GM23248 (cell line): Measurements from ENCODE around the gene PWWP2A. TPM values are rescaled to one million over a fixed set of nuclear protein-coding genes. Genes with fewer than 3 reads are reported as not detected.

Experiments used
- DNase-seq: peaks from one replicate; pipeline ENCODE4 v3.0.0-alpha.2; 2015
- H2AFZ ChIP-seq: fragments of 200-600 bp; sonication (generic); 2 replicates; pipeline ENCODE4 v1.6.1; 2016; ENCODE audit warnings: antibody characterized with exemption
- H3F3A ChIP-seq: fragments of 200-600 bp; sonication (generic); 2 replicates; pipeline ENCODE4 v1.6.1; 2016; ENCODE audit warnings: mild to moderate bottlenecking, antibody characterized with exemption, mixed run types; ENCODE audit not compliant: insufficient read depth
- H3K27ac ChIP-seq: fragments of 200-600 bp; sonication (generic); 2 replicates; pipeline ENCODE4 v1.5.1; 2016; ENCODE audit warnings: mild to moderate bottlenecking
- H3K27me3 ChIP-seq: fragments of 200-600 bp; sonication (generic); replicated peaks from 2 replicates; pipeline ENCODE4 v1.6.1; 2016; ENCODE audit warnings: mild to moderate bottlenecking; ENCODE audit not compliant: insufficient read depth
- H3K36me3 ChIP-seq: fragments of 200-600 bp; sonication (generic); 2 replicates; pipeline ENCODE4 v1.6.1; 2016; ENCODE audit warnings: low read depth, mild to moderate bottlenecking
- H3K4me1 ChIP-seq: fragments of 200-600 bp; sonication (generic); 2 replicates; pipeline ENCODE4 v1.6.1; 2016; ENCODE audit warnings: mild to moderate bottlenecking; ENCODE audit not compliant: insufficient read depth
- H3K4me2 ChIP-seq: fragments of 200-600 bp; sonication (generic); one replicate; pipeline ENCODE4 v1.6.1; 2016; ENCODE audit warnings: mild to moderate bottlenecking; ENCODE audit not compliant: unreplicated experiment
- H3K4me3 ChIP-seq: fragments of 200-600 bp; sonication (generic); 2 replicates; pipeline ENCODE4 v1.5.1; 2016; ENCODE audit warnings: mild to moderate bottlenecking
- H3K79me2 ChIP-seq: fragments of 200-600 bp; sonication (generic); 2 replicates; pipeline ENCODE4 v1.6.1; 2016; ENCODE audit warnings: mild to moderate bottlenecking; ENCODE audit not compliant: insufficient read depth
- H3K9ac ChIP-seq: fragments of 200-600 bp; sonication (generic); 2 replicates; pipeline ENCODE4 v1.6.1; 2016; ENCODE audit warnings: mild to moderate bottlenecking
- H3K9me2 ChIP-seq: fragments of 200-600 bp; sonication (generic); 2 replicates; pipeline ENCODE4 v1.6.1; 2016; ENCODE audit warnings: mixed run types, mild to moderate bottlenecking, moderate library complexity; ENCODE audit not compliant: insufficient read depth
- H3K9me3 ChIP-seq: fragments of 200-600 bp; sonication (generic); one replicate; pipeline ENCODE4 v1.6.1; 2017; ENCODE audit warnings: low read depth
- H4K20me1 ChIP-seq: fragments of 200-600 bp; sonication (generic); 2 replicates; pipeline ENCODE4 v1.6.0; 2016; ENCODE audit not compliant: insufficient read depth
- EZH2 ChIP-seq: fragments of 200-600 bp; sonication (generic); IDR thresholded peaks from 2 replicates; pipeline ENCODE4 v1.6.1; 2018; ENCODE audit warnings: antibody characterized with exemption, mild to moderate bottlenecking; ENCODE audit not compliant: insufficient read depth, poor library complexity, severe bottlenecking
- EZH2phosphoT487 ChIP-seq: fragments of 200-600 bp; sonication (generic); IDR thresholded peaks from 2 replicates; pipeline ENCODE4 v1.6.1; 2018; ENCODE audit warnings: antibody characterized with exemption, moderate library complexity, mild to moderate bottlenecking, low read depth; ENCODE audit not compliant: insufficient read depth
- WGBS, 2 experiments: methylation state at CpG; one replicate each; pipeline ENCODE4 v1.1.6; 2015 to 2017; ENCODE audit warnings: low lambda C conversion rate in 2 of 2, low coverage in 1 of 2; ENCODE audit errors: missing lambda C conversion rate in 2 of 2; 5-methylcytosine and 5-hydroxymethylcytosine counted together
- in situ Hi-C: fragments of 300-500 bp; cut with MboI; formaldehyde crosslinking; loops from 2 replicates; pipeline ENCODE4 v1.15.0; 2020
- polyA plus RNA-seq: library from polyadenylated mRNA; unstranded; fragments of >200 nt; fragmentation: Nextera tagmentation; extraction: Ambion mirVana; gene quantifications from 2 replicates; pipeline ENCODE4 v1.2.1, GENCODE V29; 2016
- total RNA-seq: library from RNA; depleted of rRNA; stranded (reverse); fragments of >200 nt; shearing (Covaris generic); gene quantifications from 2 replicates; pipeline ENCODE4 v1.2.3, GENCODE V29; 2014; rRNA removed

The PWWP2A gene
- total and polyA plus RNA-seq, 2 experiments from 2014 or later: 7.8 to 13.2 TPM

DNA sequence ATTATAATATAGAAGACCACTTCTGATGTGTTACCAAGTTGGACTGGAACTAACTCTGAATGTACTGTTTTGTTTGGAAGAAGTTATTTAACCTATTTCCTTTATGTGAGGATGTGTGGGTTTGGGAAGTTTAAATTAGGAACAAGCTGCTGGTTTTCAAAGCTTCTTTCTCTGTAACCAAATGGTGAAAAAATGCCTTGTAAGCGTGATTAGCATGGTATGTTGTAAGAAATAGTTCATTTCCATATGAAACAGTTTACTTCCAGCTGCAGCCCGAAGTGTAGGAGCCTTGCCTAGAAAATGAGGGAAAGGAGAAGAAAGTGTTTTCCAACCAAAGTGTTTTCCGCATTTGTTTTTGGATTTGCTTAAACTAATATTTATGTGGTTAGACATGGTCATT, 74.3 kb downstream of the PWWP2A start:
- Histone ChIP-seq H3K4me3 (no peak overlapping the region), H3K9me3 (no peaks in the 10 kb centered on the region), H3F3A (no peaks in the 10 kb centered on the region), H3K4me1 (peaks cover 15% of the 10 kb centered on the region), H3K27ac (no peak overlapping the region), H3K9me2 (no peaks in the 10 kb centered on the region), H2AFZ (no peak overlapping the region), H3K36me3 (peaks cover 10% of the 10 kb centered on the region; the same call in 1 of the 2 replicates), H4K20me1 (no peaks in the 10 kb centered on the region), H3K79me2 (no peaks in the 10 kb centered on the region), H3K4me2 (no peak overlapping the region), H3K27me3 (no peaks in the 10 kb centered on the region), H3K9ac (no peak overlapping the region)
- TF ChIP-seq EZH2phosphoT487: no peak
- no peak for TF ChIP-seq EZH2
- DNase-seq: no peak
- in situ Hi-C loops: no loop called here
- WGBS, 2 experiments: 67 to 70% methylated on average over 3 of the region's 3 CpGs

DNA sequence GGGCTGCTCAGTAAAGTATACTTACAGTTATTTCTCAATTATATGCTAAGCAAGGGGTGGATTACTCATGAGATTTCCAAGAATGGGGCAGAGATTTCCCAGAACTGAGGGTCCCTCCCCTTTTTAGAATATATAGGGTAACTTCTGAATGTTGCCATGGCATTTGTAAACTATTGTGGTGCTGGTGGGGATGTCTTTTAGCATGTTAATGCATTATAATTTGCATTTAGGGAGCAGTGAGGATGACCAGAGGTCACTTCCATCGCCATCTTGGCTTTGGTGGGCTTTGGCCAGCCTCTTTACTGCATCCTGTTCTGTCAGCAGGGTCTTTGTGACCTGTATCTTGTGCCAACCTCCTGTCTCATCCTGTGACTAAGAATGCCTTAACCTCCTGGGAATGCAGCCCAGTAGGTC, 74.9 kb downstream of the PWWP2A start:
- in situ Hi-C loops: no loop called here
- peaks cover 15% of the 10 kb centered on the region for H3K4me1 ChIP-seq
- H3F3A ChIP-seq: no peaks in the 10 kb centered on the region
- no peaks in the 10 kb centered on the region for H3K9me3 ChIP-seq
- no peak overlapping the region for H3K9ac ChIP-seq
- 100% methylated on average over 1 of the region's 1 CpG for WGBS, 2 experiments
- DNase-seq: no peak
- no peak overlapping the region for H3K4me2 ChIP-seq
- no peaks in the 10 kb centered on the region for H3K27me3 ChIP-seq
- no peaks in the 10 kb centered on the region for H4K20me1 ChIP-seq
- H3K27ac ChIP-seq: no peak overlapping the region
- H2AFZ ChIP-seq: no peak overlapping the region
- no peaks in the 10 kb centered on the region for H3K79me2 ChIP-seq
- no peak for TF ChIP-seq EZH2
- TF ChIP-seq EZH2phosphoT487: no peak
- H3K4me3 ChIP-seq: no peak overlapping the region
- H3K9me2 ChIP-seq: no peaks in the 10 kb centered on the region
- H3K36me3 ChIP-seq: peaks cover 10% of the 10 kb centered on the region

DNA sequence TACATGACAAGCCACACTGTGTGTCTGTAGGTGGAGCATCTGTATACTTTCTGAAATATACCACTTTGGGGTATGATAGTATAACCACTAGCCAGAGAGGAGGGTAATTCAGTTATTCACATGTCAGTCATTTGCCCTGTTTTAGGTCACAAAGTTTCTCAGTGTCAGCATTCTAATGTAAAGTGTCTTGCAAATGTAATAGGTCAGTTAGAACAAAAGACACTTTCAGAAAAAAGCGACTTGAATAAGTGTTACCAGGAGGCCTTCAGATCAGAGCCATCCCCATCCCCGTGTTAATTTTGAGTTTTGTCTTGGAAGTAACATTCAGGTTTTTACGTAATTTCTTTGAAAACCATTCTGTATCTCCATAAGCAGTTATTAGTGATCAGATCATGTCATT, 76.6 kb downstream of the PWWP2A start:
- Histone ChIP-seq H3K27ac (no peak overlapping the region), H3K9me2 (no peaks in the 10 kb centered on the region), H3K79me2 (no peaks in the 10 kb centered on the region), H3F3A (no peaks in the 10 kb centered on the region), H2AFZ (no peak overlapping the region), H3K36me3 (peaks cover 7% of the 10 kb centered on the region; the same call in 1 of the 2 replicates), H3K9ac (no peak overlapping the region), H3K27me3 (no peaks in the 10 kb centered on the region), H3K4me2 (no peak overlapping the region), H4K20me1 (no peaks in the 10 kb centered on the region), H3K4me1 (peaks cover 13% of the 10 kb centered on the region), H3K4me3 (no peak overlapping the region), H3K9me3 (no peaks in the 10 kb centered on the region)
- TF ChIP-seq EZH2phosphoT487 (no peak), EZH2 (no peak)
- no peak for DNase-seq
- 92 to 96% methylated on average over 3 of the region's 3 CpGs for WGBS, 2 experiments
- in situ Hi-C loops: no loop called here

Other genes starting within 250 kb of the PWWP2A start
- gene ADRA1B, start 203.0 kb downstream of the PWWP2A start, total RNA-seq: 0.32 and 0.63 TPM in 2 replicates
- gene ADRA1B, start 203.0 kb downstream of the PWWP2A start, polyA plus RNA-seq: 0.56 TPM in 1 of 2 replicates, not detected in the other
- gene TTC1, start 110.3 kb downstream of the PWWP2A start, total RNA-seq: 39.9 and 46.8 TPM in 2 replicates
- 67.5 and 67.7 TPM in 2 replicates for gene TTC1, start 110.3 kb downstream of the PWWP2A start, polyA plus RNA-seq
- not detected in 2 replicates for gene FABP6, start 110.1 kb upstream of the PWWP2A start, total RNA-seq
- gene FABP6, start 110.1 kb upstream of the PWWP2A start, polyA plus RNA-seq: not detected in 2 replicates
- 0.43 TPM in 1 of 2 replicates, not detected in the other for gene CCNJL, start 193.1 kb upstream of the PWWP2A start, total RNA-seq
- 0.06 TPM in 1 of 2 replicates, not detected in the other for gene CCNJL, start 193.1 kb upstream of the PWWP2A start, polyA plus RNA-seq